ENCODE measurements around the gene RAD9A. TPM values are rescaled to one million over a fixed set of nuclear protein-coding genes. Genes with fewer than 3 reads are reported as not detected.
A peak's percentile ranks its signal among the peaks of the same experiment; 100 is the strongest.

The RAD9A gene
- total RNA-seq, 1 experiment from 2014 or later: 55.1 TPM

DNA sequence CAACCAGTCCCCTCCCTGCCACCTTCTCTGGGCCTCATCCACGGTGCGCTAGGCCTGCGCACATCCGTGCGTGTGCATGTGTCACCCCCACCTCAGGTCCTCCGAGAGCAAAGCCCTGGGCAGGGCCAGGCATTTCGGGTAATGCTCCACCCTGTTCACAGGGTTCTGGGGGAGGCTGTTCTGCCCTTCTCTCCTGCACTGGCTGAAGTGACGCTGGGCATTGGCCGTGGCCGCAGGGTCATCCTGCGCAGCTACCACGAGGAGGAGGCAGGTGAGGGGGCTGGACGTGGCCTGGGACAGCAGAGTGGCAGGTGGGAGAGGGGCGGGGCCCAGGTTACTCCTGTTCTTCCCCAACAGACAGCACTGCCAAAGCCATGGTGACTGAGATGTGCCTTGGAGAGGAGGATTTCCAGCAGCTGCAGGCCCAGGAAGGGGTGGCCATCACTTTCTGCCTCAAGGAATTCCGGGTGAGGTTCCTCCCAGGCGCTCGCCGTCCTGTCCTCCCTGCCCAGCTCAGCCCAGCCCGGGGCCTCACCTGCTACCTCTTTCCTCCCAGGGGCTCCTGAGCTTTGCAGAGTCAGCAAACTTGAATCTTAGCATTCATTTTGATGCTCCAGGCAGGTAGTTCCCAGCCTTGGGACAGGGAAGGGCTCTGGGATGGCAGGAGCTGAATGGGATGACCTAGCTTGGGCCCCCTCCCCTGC is 3.9 kb downstream of the RAD9A start:
- Mint-ChIP-seq H3K27ac (ENCODE audit: unreplicated experiment) (peak overlapping the region; percentile 60), H3K4me3 (ENCODE audit: unreplicated experiment) (no peak overlapping the region), H3K27me3 (ENCODE audit: insufficient read depth, unreplicated experiment) (no peaks in the 10 kb centered on the region), H3K36me3 (ENCODE audit: insufficient read depth, unreplicated experiment) (peaks cover 91% of the 10 kb centered on the region), H3K4me1 (ENCODE audit: low read depth, unreplicated experiment) (peaks cover 15% of the 10 kb centered on the region), H3K9me3 (ENCODE audit: unreplicated experiment) (no peaks in the 10 kb centered on the region)
- Histone ChIP-seq H3K9me3 (no peaks in the 10 kb centered on the region), H3K4me1 (peaks cover 12% of the 10 kb centered on the region), H3K27me3 (replicated peaks; ENCODE audit: control insufficient read depth, insufficient read depth, low read length) (no peaks in the 10 kb centered on the region), H3K4me3 (ENCODE audit: low read depth, low read length) (no peak overlapping the region), H3K36me3 (ENCODE audit: control insufficient read depth, insufficient read depth, low read length) (peaks cover 21% of the 10 kb centered on the region)
- BruUV-seq (replicated peaks): no TSS peak
- TF ChIP-seq, protein P1, sequence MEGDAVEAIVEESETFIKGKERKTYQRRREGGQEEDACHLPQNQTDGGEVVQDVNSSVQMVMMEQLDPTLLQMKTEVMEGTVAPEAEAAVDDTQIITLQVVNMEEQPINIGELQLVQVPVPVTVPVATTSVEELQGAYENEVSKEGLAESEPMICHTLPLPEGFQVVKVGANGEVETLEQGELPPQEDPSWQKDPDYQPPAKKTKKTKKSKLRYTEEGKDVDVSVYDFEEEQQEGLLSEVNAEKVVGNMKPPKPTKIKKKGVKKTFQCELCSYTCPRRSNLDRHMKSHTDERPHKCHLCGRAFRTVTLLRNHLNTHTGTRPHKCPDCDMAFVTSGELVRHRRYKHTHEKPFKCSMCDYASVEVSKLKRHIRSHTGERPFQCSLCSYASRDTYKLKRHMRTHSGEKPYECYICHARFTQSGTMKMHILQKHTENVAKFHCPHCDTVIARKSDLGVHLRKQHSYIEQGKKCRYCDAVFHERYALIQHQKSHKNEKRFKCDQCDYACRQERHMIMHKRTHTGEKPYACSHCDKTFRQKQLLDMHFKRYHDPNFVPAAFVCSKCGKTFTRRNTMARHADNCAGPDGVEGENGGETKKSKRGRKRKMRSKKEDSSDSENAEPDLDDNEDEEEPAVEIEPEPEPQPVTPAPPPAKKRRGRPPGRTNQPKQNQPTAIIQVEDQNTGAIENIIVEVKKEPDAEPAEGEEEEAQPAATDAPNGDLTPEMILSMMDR (IDR thresholded peaks at IDR 0.05; ENCODE audit: insufficient read depth in 1 of 2, low read depth in 1 of 2, low read length in 1 of 2, severe bottlenecking in 1 of 2, unreplicated experiment in 1 of 2): no peak
- intact Hi-C loops (cut with micrococcal nuclease; ENCODE audit: unreplicated experiment): no loop called here
- no peak for DNase-seq
- POLR2A ChIA-PET: no interaction called here
- CTCF ChIA-PET: interaction anchor here (0.8 kb wide), 2 partner anchors 50 to 231 kb away, joined by 3 read pairs; no protein-coding TSS in a partner anchor

DNA sequence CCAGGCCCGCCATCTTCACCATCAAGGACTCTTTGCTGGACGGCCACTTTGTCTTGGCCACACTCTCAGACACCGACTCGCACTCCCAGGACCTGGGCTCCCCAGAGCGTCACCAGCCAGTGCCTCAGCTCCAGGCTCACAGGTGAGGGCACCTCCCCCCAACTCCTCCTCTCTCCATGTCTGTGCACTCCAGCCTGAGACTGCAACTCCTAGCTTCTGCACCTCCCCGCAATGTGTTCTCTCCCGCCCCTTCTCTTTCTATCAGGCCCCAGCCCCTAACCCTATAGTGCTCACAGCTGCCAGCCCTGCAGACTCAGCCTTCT is 4.4 kb downstream of the RAD9A start:
- H3K9me3 ChIP-seq: no peaks in the 10 kb centered on the region
- H3K4me3 Mint-ChIP-seq (ENCODE audit: unreplicated experiment): no peak overlapping the region
- TF ChIP-seq, protein P1 (IDR thresholded peaks at IDR 0.05; ENCODE audit: insufficient read depth in 1 of 2, low read depth in 1 of 2, low read length in 1 of 2, severe bottlenecking in 1 of 2, unreplicated experiment in 1 of 2): no peak
- intact Hi-C loops (cut with micrococcal nuclease; ENCODE audit: unreplicated experiment): no loop called here
- no peaks in the 10 kb centered on the region for H3K9me3 Mint-ChIP-seq (ENCODE audit: unreplicated experiment)
- ChIA-PET POLR2A (interaction anchor here (0.5 kb wide), 1 partner anchor 780 kb away, joined by 3 read pairs; the partner anchor contains the start of gene RBM14), CTCF (interaction anchor here (0.7 to 0.9 kb wide), 4 partner anchors 13 to 231 kb away, joined by 3 to 4 read pairs (median 3); no protein-coding TSS in a partner anchor)
- H3K4me1 ChIP-seq: peaks cover 15% of the 10 kb centered on the region
- no TSS peak for BruUV-seq (replicated peaks)
- DNase-seq: no peak
- peaks cover 11% of the 10 kb centered on the region for H3K4me1 Mint-ChIP-seq (ENCODE audit: low read depth, unreplicated experiment)
- no peaks in the 10 kb centered on the region for H3K27me3 ChIP-seq (replicated peaks; ENCODE audit: control insufficient read depth, insufficient read depth, low read length)
- H3K4me3 ChIP-seq (ENCODE audit: low read depth, low read length): no peak overlapping the region
- peak overlapping the region; percentile 60 for H3K27ac Mint-ChIP-seq (ENCODE audit: unreplicated experiment)
- peaks cover 21% of the 10 kb centered on the region for H3K36me3 ChIP-seq (ENCODE audit: control insufficient read depth, insufficient read depth, low read length)
- no peaks in the 10 kb centered on the region for H3K27me3 Mint-ChIP-seq (ENCODE audit: insufficient read depth, unreplicated experiment)
- peaks cover 89% of the 10 kb centered on the region for H3K36me3 Mint-ChIP-seq (ENCODE audit: insufficient read depth, unreplicated experiment)

DNA sequence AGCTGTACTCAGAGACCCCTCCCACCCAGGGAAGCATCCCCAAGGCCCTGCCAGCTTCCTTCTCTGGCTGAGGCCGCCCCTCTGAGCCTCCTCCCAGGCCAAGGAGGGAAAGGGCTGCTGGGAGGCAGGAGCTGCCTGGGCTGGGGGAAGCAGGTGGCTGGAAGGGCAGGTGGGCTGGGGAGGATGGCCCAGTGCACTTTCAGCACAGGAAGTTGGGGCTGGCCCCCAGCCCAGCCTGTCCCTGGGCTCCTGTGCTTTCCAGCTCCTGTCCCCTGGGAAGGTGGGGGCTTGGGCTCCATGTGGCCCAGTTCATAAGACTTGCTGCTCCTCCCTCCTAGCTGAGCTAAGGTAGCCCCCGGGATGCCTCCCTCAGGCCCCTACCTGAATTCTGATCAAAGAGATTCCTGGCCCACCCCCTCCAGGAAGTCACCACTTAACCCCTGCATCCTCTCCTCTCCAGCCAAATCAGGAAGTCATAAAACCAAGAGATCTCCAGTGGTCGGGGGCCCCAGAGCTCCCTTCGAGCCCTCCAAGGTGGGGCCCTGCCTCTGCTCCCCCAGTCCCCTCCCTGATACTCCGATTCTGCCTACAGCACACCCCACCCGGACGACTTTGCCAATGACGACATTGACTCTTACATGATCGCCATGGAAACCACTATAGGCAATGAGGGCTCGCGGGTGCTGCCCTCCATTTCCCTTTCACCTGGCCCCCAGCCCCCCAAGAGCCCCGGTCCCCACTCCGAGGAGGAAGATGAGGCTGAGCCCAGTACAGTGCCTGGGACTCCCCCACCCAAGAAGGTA is 5.0 kb downstream of the RAD9A start:
- Histone ChIP-seq H3K9me3 (no peaks in the 10 kb centered on the region), H3K4me3 (ENCODE audit: low read depth, low read length) (no peak overlapping the region), H3K4me1 (peaks cover 15% of the 10 kb centered on the region), H3K27me3 (replicated peaks; ENCODE audit: control insufficient read depth, insufficient read depth, low read length) (no peaks in the 10 kb centered on the region), H3K36me3 (ENCODE audit: control insufficient read depth, insufficient read depth, low read length) (peaks cover 21% of the 10 kb centered on the region)
- H3K4me3 Mint-ChIP-seq (ENCODE audit: unreplicated experiment): no peak overlapping the region
- peaks cover 8% of the 10 kb centered on the region for H3K4me1 Mint-ChIP-seq (ENCODE audit: low read depth, unreplicated experiment)
- TF ChIP-seq, protein P1 (IDR thresholded peaks at IDR 0.05; ENCODE audit: insufficient read depth in 1 of 2, low read depth in 1 of 2, low read length in 1 of 2, severe bottlenecking in 1 of 2, unreplicated experiment in 1 of 2): no peak
- peaks cover 83% of the 10 kb centered on the region for H3K36me3 Mint-ChIP-seq (ENCODE audit: insufficient read depth, unreplicated experiment)
- no peaks in the 10 kb centered on the region for H3K27me3 Mint-ChIP-seq (ENCODE audit: insufficient read depth, unreplicated experiment)
- POLR2A ChIA-PET: interaction anchor here (0.5 kb wide), 1 partner anchor 780 kb away, joined by 3 read pairs; the partner anchor contains the start of gene RBM14
- BruUV-seq (replicated peaks): no TSS peak
- H3K9me3 Mint-ChIP-seq (ENCODE audit: unreplicated experiment): no peaks in the 10 kb centered on the region
- intact Hi-C loops (cut with micrococcal nuclease; ENCODE audit: unreplicated experiment): no loop called here
- peak overlapping the region; percentile 60 for H3K27ac Mint-ChIP-seq (ENCODE audit: unreplicated experiment)
- CTCF ChIA-PET: interaction anchor here (0.7 to 0.9 kb wide), 3 partner anchors 14 to 51 kb away, joined by 3 to 4 read pairs (median 3); no protein-coding TSS in a partner anchor
- DNase-seq: no peak

All from Caco-2 (cell line).